Epithelial cell of proximal tubule (primary cell): ENCODE data around the gene PCNX2. TPM values are rescaled to one million over a fixed set of nuclear protein-coding genes. Genes with fewer than 3 reads are reported as not detected.

Experiments used
- DNase-seq: peaks from one replicate; pipeline ENCODE4 v3.0.0-alpha.2; 2011; ENCODE audit warnings: low read depth
- H3K4me3 ChIP-seq: 2 replicates; pipeline ENCODE4 v1.5.1; 2011; ENCODE audit warnings: low read depth, mild to moderate bottlenecking, low read length
- total RNA-seq: library from RNA; depleted of rRNA; stranded (reverse); fragments of >200 nt; gene quantifications from 2 replicates; pipeline ENCODE4 v1.2.3, GENCODE V29; 2015
- TF ChIP-seq, protein P1 (sequence below): conservative IDR thresholded peaks from 2 replicates; pipeline ENCODE4 v1.5.1; 2012; ENCODE audit warnings: low read depth, mild to moderate bottlenecking, low read length

The PCNX2 gene
- total RNA-seq, 1 donor from 2014 or later, result 11.4 TPM

DNA sequence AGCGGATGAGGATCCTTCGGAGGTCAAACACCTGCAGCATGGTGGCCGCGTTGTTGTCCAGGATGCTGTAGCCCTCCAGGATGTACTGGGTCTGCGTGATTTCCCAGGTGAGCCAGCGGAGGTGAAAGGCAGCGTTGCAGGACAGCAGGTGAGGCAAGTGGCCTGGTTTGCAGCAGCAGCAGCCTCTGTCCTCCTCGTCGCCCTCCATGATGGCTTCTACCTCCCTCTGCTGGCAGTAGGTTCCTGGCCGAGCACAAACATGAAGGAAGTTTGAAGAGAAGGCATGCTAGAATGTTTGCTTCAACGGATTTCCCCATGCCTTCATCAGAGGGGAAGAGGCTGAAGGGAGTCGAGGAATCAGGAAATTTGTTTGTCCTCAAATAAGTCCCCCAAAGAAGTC, 270.4 kb downstream of the PCNX2 start:
- TF ChIP-seq, protein P1, sequence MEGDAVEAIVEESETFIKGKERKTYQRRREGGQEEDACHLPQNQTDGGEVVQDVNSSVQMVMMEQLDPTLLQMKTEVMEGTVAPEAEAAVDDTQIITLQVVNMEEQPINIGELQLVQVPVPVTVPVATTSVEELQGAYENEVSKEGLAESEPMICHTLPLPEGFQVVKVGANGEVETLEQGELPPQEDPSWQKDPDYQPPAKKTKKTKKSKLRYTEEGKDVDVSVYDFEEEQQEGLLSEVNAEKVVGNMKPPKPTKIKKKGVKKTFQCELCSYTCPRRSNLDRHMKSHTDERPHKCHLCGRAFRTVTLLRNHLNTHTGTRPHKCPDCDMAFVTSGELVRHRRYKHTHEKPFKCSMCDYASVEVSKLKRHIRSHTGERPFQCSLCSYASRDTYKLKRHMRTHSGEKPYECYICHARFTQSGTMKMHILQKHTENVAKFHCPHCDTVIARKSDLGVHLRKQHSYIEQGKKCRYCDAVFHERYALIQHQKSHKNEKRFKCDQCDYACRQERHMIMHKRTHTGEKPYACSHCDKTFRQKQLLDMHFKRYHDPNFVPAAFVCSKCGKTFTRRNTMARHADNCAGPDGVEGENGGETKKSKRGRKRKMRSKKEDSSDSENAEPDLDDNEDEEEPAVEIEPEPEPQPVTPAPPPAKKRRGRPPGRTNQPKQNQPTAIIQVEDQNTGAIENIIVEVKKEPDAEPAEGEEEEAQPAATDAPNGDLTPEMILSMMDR, result peak; percentile 50
- DNase-seq, result no peak

DNA sequence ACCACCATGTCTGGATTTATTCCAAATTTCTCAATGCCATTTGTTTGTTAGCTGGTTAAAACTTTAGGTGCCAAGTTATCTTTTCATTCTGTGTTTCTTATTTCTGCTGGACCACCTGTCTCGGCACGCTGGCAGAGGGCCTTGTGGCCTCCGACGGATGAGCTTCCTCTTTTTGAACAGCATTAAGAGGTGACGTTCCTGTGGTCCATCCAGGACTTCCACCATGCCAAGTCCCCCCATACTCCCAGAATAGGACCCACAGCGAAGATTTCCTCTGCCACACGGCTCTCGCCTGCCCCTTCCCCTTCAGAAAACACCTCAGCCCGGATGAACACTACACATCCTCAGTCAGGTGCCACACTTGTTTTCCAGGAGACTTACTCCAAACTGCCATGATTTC, 271.3 kb downstream of the PCNX2 start:
- TF ChIP-seq, protein P1, result no peak

More for the DNA sequence above, 270.4 kb downstream of the PCNX2 start:
- no peak overlapping the region for H3K4me3 ChIP-seq

DNA sequence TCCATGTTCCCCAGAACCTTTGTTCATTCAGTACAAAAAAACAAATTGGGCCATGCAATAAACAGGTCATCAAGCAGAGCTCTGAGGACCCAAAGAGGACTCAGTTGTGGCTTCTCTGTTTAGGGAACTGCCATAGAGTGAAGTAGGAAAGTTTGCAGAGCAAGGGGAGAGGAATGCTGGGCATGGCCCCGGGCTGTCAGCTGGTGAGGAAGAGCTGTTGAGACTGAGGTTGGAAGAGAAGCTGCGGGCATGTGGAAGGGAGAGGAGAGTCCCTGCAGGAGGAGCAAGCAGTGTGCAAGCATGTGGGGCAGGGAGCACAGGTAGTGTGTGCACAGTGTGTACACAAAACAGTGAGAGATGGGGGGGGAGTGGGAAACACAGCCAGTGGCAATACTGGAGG, 273.3 kb downstream of the PCNX2 start:
- TF ChIP-seq, protein P1, result no peak
- H3K4me3 ChIP-seq, result no peak overlapping the region
- DNase-seq, result no peak

More for the DNA sequence above, 271.3 kb downstream of the PCNX2 start:
- H3K4me3 ChIP-seq, result no peak overlapping the region
- no peak for DNase-seq

DNA sequence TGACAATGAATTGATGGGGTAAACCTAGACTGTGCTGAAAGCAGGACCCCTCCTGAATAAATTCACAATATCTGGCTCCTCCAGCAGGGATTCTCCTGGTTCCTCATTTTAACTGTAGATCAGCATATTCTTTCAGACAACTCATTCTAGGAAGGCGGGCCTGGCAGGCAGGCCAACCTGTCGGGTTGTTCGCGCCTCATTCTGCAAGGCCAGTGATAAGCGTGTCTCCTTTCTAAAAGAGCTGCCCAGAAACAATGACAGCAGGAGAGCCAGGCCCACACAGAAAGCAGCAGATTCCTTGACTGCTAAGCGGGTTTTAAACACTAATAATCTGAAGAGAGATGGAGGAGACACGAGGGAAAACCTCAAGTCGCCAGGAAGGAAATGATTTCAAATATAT, 275.1 kb downstream of the PCNX2 start:
- no peak overlapping the region for H3K4me3 ChIP-seq
- no peak for DNase-seq
- TF ChIP-seq, protein P1, result no peak

DNA sequence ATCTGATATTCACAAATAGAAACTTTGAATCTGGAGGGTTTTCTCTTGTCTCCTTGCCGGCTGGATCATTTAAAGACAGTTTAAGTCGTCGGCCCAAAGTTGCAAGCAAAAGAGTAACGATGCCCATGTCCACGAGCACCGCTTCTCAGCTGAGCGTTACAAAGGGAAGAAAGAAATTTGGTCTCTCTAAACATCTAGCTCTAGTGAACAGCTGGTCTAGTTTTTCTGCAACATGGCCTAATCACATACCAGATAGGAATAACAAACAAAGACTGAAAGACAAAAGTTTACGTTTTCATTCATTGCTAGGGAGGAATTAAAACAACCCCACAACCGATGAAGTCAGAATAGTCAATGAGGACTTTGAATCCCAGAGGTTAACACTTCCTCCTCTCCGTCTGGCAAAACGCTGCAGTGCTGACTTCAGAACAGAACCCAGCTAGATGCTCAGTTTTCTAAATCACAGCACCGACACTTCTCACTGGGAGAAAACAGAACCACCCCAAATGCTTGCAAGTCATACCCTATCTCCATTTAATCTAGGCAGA, 275.7 kb downstream of the PCNX2 start:
- H3K4me3 ChIP-seq, result no peak overlapping the region
- TF ChIP-seq, protein P1, result no peak
- DNase-seq, result no peak

DNA sequence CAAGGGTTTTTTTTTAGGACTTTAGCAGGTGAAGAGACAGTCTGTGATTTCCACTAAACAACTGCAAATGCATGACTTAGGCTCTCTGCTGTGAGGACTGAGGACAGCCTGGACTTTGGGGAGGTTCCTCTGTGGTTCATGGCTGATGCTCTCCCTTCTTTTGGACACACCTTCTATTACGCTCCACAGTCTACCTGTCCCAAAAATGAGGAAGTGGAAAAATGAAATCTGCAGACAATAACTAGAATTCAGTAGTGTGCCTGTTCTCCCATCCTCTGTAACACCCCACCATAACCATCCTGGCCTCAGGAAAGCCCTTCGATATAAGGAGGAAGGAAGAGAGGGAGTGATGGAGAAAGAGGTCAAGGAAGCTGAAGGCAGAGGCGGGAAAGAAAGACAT, 276.4 kb downstream of the PCNX2 start:
- no peak for DNase-seq
- TF ChIP-seq, protein P1, result no peak
- no peak overlapping the region for H3K4me3 ChIP-seq

DNA sequence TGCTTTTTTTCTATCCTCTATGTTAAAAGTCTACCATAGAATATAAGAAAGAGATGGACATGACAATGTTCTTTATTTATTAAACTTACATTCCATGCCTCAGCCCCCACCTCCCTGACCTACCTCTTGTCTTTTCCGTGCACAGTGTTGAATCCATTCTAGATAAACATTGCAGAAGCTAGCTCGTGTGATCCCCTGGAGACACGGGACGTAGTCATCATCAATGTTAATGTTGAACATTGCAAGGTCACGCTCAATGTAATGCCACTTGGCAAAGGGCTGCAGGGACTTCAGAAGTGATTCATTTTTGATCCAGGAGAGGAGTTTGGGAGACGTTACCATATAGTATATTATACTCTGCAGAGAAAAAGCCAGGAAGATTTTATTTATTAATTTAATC, 278.7 kb downstream of the PCNX2 start:
- H3K4me3 ChIP-seq, result no peak overlapping the region
- TF ChIP-seq, protein P1, result no peak

More for the DNA sequence above, 278.7 kb downstream of the PCNX2 start:
- DNase-seq, result no peak
